ENCODE results near the gene NVL.

- TF ChIP-seq BACH2 (CRISPR knock-in tag; IDR thresholded peaks at IDR 0.05; ENCODE audit: borderline replicate concordance): no peak
- TF ChIP-seq PATZ1 (CRISPR knock-in tag; IDR thresholded peaks at IDR 0.05; ENCODE audit: borderline replicate concordance): no peak
- TF ChIP-seq TCF4 (CRISPR knock-in tag; IDR thresholded peaks at IDR 0.05; ENCODE audit: borderline replicate concordance): no peak
- TF ChIP-seq ZNF8 (CRISPR knock-in tag; IDR thresholded peaks at IDR 0.05): no peak
- TF ChIP-seq OSR1 (CRISPR knock-in tag; IDR thresholded peaks at IDR 0.05): no peak
- no peak for TF ChIP-seq ZFP30 (CRISPR knock-in tag; IDR thresholded peaks at IDR 0.05)
- TF ChIP-seq RARB (CRISPR knock-in tag; IDR thresholded peaks at IDR 0.05): no peak
Measured at GRCh38 chr1:224338150-224338838, 8.3 kb upstream of the NVL start.
